RWPE2 (cell line): ENCODE data around the gene SPATC1L.

Experiments
- ATAC-seq: fragments of 200-7000 bp; cut with Tn5 transposase; 3 replicates; pipeline ENCODE4 v1.9.1; 2021; ENCODE audit warnings: low read depth
- DNase-seq: peaks from one replicate; pipeline ENCODE4 v3.0.0-alpha.2; 2020; ENCODE audit warnings: low spot score
- H3K27ac ChIP-seq: fragments of 450-650 bp; 2 replicates; pipeline ENCODE4 v1.5.1; 2017; ENCODE audit warnings: mild to moderate bottlenecking; ENCODE audit not compliant: poor library complexity, severe bottlenecking
- H3K27me3 ChIP-seq: fragments of 250-450 bp; sonication (Bioruptor Pico); 2 replicates; pipeline ENCODE4 v1.5.1; 2021; ENCODE audit warnings: mild to moderate bottlenecking, moderate library complexity; ENCODE audit not compliant: insufficient read depth, poor library complexity, severe bottlenecking
- H3K36me3 ChIP-seq: fragments of 250-450 bp; sonication (Bioruptor Pico); 2 replicates; pipeline ENCODE4 v1.5.1; 2020; ENCODE audit warnings: low read depth, mild to moderate bottlenecking, moderate library complexity
- H3K4me1 ChIP-seq: fragments of 250-450 bp; sonication (Bioruptor Pico); 2 replicates; pipeline ENCODE4 v1.5.1; 2021; ENCODE audit warnings: mild to moderate bottlenecking, moderate library complexity; ENCODE audit not compliant: insufficient read depth, poor library complexity, severe bottlenecking
- H3K4me3 ChIP-seq: fragments of 250-450 bp; sonication (Bioruptor Pico); 2 replicates; pipeline ENCODE4 v1.5.1; 2021; ENCODE audit warnings: mild to moderate bottlenecking, moderate library complexity; ENCODE audit not compliant: severe bottlenecking
- H3K9me3 ChIP-seq: fragments of 250-450 bp; sonication (Bioruptor Pico); 2 replicates; pipeline ENCODE4 v1.5.1; 2021; ENCODE audit warnings: mild to moderate bottlenecking, moderate library complexity; ENCODE audit not compliant: severe bottlenecking
- TF ChIP-seq, protein P1 (sequence below): fragments of 450-650 bp; IDR thresholded peaks from one replicate; pipeline ENCODE4 v1.5.1; 2017; ENCODE audit warnings: mild to moderate bottlenecking, moderate library complexity; ENCODE audit not compliant: poor library complexity, severe bottlenecking

SPATC1L gene

DNA sequence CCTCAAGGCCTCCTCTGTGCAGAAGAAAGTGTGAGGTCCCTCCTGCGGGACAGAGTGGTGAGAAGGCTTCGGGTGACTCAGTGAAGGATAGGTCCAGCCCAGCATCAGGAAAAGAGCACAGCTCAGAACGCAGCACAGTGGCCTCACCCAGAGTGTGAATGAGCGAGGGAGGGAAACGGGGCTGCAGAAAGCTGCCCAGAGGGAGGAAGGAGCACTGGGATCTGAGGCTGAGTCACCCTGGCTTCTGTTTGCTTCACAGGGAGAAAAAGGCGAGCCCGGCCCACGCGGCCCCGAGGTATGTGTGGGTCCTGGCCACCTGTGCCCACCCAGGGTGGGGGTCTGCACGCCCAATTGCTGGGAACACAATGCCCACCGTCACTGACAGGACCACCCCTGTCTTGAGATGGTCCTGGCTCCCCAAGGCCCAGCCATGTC lies 62.0 kb downstream of the SPATC1L start:
- no peaks in the 10 kb centered on the region for H3K36me3 ChIP-seq
- DNase-seq (peak; percentile 54), ATAC-seq (peak; percentile 73)
- peaks cover 3% of the 10 kb centered on the region for H3K4me1 ChIP-seq
- no peaks in the 10 kb centered on the region for H3K9me3 ChIP-seq
- no peak overlapping the region for H3K4me3 ChIP-seq
- TF ChIP-seq, protein P1, sequence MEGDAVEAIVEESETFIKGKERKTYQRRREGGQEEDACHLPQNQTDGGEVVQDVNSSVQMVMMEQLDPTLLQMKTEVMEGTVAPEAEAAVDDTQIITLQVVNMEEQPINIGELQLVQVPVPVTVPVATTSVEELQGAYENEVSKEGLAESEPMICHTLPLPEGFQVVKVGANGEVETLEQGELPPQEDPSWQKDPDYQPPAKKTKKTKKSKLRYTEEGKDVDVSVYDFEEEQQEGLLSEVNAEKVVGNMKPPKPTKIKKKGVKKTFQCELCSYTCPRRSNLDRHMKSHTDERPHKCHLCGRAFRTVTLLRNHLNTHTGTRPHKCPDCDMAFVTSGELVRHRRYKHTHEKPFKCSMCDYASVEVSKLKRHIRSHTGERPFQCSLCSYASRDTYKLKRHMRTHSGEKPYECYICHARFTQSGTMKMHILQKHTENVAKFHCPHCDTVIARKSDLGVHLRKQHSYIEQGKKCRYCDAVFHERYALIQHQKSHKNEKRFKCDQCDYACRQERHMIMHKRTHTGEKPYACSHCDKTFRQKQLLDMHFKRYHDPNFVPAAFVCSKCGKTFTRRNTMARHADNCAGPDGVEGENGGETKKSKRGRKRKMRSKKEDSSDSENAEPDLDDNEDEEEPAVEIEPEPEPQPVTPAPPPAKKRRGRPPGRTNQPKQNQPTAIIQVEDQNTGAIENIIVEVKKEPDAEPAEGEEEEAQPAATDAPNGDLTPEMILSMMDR, result no peak
- no peaks in the 10 kb centered on the region for H3K27me3 ChIP-seq
- no peak overlapping the region for H3K27ac ChIP-seq

DNA sequence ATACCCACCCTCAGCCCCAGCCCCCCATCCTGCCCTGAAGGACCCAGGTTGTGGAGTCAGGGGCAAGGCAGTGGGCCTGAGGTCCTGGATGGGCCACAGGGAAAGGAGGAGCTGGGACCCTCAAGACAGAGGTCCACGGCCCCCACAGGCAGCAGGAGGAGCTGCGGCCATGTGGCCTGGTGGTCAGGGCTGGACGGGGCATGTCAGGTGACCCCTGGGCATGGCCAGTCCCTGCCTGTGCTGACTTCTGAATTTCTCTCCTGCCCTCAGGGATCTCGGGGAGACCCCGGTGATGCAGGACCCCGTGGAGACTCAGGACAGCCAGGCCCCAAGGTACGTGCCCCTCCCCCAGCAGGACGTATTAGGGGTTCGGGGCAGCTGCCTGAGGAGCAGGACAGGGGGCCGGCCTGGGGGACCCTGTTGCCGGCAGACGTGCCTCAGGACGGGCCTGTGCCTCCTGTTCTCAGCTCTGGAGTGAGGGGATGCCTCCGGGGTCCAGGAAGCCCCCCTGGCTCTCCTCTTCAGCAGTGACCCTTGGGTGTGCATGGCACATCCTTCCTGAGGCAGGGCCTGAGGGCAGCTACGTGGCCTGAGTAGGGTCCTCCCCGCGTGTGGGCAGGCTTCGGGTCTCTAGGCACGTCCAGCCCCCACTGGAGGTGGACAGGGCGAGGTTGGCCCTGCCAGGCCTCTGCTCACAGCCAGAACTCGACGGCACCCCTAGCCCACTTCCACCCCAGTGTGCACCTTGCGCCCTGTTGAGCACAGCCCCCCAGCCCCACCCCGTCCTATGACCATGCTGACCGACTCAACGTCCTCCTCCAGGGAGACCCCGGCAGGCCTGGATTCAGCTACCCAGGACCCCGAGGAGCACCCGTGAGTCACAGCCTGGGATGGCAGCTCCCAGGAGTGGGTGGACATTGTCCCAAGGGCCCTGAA lies 62.7 kb downstream of the SPATC1L start:
- ATAC-seq, result no peak
- Histone ChIP-seq H3K4me1 (peaks cover 3% of the 10 kb centered on the region), H3K4me3 (no peak overlapping the region), H3K27ac (no peak overlapping the region), H3K36me3 (no peaks in the 10 kb centered on the region), H3K27me3 (no peaks in the 10 kb centered on the region), H3K9me3 (no peaks in the 10 kb centered on the region)
- TF ChIP-seq, protein P1, result no peak
- peak; percentile 49 for DNase-seq

DNA sequence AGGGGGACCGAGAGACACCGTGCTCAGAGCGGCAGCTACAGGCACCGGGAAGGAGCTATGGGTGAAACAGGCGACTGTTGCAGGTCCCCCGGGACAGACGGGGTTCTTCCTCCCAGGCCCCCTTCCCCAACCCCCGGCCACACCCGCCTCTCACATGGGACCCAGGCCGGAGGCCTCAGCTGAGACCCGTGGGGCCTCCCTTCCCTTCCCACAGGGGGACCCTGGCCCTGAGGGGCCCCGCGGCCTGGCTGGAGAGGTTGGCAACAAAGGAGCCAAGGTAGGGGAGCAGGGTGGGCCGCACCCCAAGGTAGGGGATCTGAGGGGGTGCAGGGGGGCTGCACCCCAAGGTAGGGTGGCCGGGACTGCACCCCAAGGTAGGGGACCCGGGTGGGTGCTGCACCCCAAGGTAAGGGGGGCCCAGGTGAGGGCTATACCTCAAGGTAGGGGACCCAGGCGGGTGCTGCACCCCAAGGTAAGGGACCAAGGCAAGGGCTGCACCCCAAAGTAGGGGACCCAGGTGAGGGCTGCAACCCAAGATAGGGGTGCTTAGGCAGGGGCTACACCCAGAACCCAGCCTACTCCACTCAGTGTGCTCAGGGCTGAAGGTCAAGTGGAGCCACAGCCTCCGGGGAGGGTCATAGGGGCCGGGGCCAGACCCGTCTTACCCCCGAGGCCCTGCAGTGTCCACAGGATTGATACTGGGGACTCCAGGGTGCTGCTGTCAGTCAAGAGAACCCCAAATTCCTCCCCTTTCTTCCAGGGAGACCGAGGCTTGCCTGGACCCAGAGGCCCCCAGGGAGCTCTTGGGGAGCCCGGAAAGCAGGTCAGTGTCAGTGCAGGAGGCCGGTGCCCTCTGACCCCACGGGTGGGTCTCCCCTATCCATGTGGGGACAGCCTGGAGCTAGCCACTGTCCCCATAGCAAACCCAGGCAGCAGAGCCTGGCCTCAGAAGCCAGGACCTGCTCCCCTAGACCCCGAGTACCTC lies 63.7 kb downstream of the SPATC1L start:
- Histone ChIP-seq H3K27ac (no peak overlapping the region), H3K36me3 (no peaks in the 10 kb centered on the region), H3K9me3 (no peaks in the 10 kb centered on the region), H3K27me3 (no peaks in the 10 kb centered on the region), H3K4me1 (peaks cover 3% of the 10 kb centered on the region), H3K4me3 (no peak overlapping the region)
- DNase-seq (peak; percentile 53), ATAC-seq (no peak)
- TF ChIP-seq, protein P1, result no peak

DNA sequence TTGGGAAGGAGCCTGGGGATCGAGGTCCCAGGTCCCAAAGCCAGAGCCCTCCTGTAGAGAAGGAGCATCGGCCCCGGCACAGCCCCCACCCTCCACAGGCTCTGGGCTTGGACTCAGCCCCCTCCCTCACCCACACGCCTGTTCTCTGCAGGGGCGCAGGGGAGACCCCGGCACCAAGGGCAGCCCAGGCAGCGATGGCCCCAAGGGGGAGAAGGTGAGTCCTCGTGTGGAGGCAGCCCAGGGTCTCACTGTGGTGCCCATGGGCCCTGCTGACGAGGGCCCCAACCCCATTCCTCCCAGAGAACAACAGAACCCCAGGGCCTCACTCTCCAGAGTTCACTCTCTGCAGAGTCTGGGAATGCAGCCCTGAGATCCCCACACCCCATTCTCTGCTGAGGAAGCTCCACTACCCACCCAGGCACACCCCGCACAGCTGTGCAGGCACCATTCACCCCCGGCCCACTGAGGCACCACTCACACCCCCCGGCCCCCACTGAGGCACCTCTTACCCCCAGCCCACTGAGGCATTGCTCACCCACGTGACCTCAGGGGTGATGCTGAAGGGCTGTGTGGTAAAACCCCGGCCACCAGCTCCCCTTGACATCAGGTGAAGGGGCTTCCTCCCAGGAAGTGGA lies 64.5 kb downstream of the SPATC1L start:
- Histone ChIP-seq H3K9me3 (peaks cover 4% of the 10 kb centered on the region), H3K36me3 (no peaks in the 10 kb centered on the region), H3K27ac (no peak overlapping the region), H3K4me1 (peaks cover 3% of the 10 kb centered on the region), H3K27me3 (no peaks in the 10 kb centered on the region), H3K4me3 (no peak overlapping the region)
- peak; percentile 58 for DNase-seq
- TF ChIP-seq, protein P1, result no peak
- ATAC-seq, result no peak
